Measurements from ENCODE around the gene ZNF107.

- TF ChIP-seq EZH2phosphoT487 (IDR thresholded peaks at IDR 0.05; ENCODE audit: unreplicated experiment) (no peak), CTCF (conservative IDR thresholded peaks at IDR 0.05; ENCODE audit: low read depth in 2 of 2) (no peak), STAT1 (IDR thresholded peaks at IDR 0.05; ENCODE audit: unreplicated experiment) (no peak), EZH2 (IDR thresholded peaks at IDR 0.05; ENCODE audit: low read depth, unreplicated experiment) (no peak), POLR2AphosphoS5 (IDR thresholded peaks at IDR 0.05; ENCODE audit: low read depth) (no peak), JUNB (IDR thresholded peaks at IDR 0.05; ENCODE audit: unreplicated experiment) (no peak), ZNF331 (CRISPR knock-in tag; IDR thresholded peaks at IDR 0.05; ENCODE audit: low read depth) (no peak), CREB1 (CRISPR knock-in tag; IDR thresholded peaks at IDR 0.05; ENCODE audit: low read depth) (no peak)
- TF ChIP-seq, protein P1, sequence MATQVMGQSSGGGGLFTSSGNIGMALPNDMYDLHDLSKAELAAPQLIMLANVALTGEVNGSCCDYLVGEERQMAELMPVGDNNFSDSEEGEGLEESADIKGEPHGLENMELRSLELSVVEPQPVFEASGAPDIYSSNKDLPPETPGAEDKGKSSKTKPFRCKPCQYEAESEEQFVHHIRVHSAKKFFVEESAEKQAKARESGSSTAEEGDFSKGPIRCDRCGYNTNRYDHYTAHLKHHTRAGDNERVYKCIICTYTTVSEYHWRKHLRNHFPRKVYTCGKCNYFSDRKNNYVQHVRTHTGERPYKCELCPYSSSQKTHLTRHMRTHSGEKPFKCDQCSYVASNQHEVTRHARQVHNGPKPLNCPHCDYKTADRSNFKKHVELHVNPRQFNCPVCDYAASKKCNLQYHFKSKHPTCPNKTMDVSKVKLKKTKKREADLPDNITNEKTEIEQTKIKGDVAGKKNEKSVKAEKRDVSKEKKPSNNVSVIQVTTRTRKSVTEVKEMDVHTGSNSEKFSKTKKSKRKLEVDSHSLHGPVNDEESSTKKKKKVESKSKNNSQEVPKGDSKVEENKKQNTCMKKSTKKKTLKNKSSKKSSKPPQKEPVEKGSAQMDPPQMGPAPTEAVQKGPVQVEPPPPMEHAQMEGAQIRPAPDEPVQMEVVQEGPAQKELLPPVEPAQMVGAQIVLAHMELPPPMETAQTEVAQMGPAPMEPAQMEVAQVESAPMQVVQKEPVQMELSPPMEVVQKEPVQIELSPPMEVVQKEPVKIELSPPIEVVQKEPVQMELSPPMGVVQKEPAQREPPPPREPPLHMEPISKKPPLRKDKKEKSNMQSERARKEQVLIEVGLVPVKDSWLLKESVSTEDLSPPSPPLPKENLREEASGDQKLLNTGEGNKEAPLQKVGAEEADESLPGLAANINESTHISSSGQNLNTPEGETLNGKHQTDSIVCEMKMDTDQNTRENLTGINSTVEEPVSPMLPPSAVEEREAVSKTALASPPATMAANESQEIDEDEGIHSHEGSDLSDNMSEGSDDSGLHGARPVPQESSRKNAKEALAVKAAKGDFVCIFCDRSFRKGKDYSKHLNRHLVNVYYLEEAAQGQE (IDR thresholded peaks at IDR 0.05; ENCODE audit: unreplicated experiment), result no peak
Measured at GRCh38 chr7:64666663-64667050, 724 bp downstream of the ZNF107 start.
